HepG2 (cell line): Measurements from ENCODE around the gene EMID1. TPM values are rescaled to one million over a fixed set of nuclear protein-coding genes. Genes with fewer than 3 reads are reported as not detected.

Source experiments
- FOXK2 ChIP-seq: fragments of 450-650 bp; IDR thresholded peaks from 2 replicates; pipeline ENCODE4 v1.6.1; 2016
- KDM5B ChIP-seq: sonication (generic); formaldehyde crosslinking; IDR thresholded peaks from 2 replicates; pipeline ENCODE4 v1.4.0; 2020; ENCODE audit warnings: missing genetic modification reagents, mild to moderate bottlenecking, borderline replicate concordance
- MYC ChIP-seq: sonication (generic); formaldehyde crosslinking; IDR thresholded peaks from 2 replicates; pipeline ENCODE4 v1.9.0; 2021; ENCODE audit warnings: missing genetic modification reagents, borderline replicate concordance
- NKX3-1 ChIP-seq: sonication (generic); formaldehyde crosslinking; IDR thresholded peaks from 2 replicates; pipeline ENCODE4 v1.5.0; 2020; ENCODE audit warnings: missing genetic modification reagents
- RCOR2 ChIP-seq: IDR thresholded peaks from 2 replicates; pipeline ENCODE4 v1.6.1; 2016; ENCODE audit warnings: missing biosample characterization, missing genetic modification reagents
- TCF12 ChIP-seq, 2 experiments: fragments of 450-650 bp in 1 of 2; sonication (generic) in 1 of 2; formaldehyde crosslinking in 1 of 2; IDR thresholded peaks; 2 replicates each; pipeline versions ENCODE4 v1.6.1 to v1.8.0; 2017 to 2022; ENCODE audit warnings: antibody characterized with exemption in 1 of 2, mild to moderate bottlenecking in 1 of 2, missing genetic modification reagents in 1 of 2, moderate library complexity in 1 of 2
- ZFX ChIP-seq: sonication (generic); formaldehyde crosslinking; IDR thresholded peaks from 2 replicates; pipeline ENCODE4 v1.4.0; 2020; ENCODE audit warnings: mild to moderate bottlenecking, low read depth, missing genetic modification reagents, moderate library complexity
- ZKSCAN1 ChIP-seq: fragments of 150-350 bp; IDR thresholded peaks from 2 replicates; pipeline ENCODE4 v1.6.1; 2014; ENCODE audit warnings: low read length
- ZNF430 ChIP-seq: sonication (generic); formaldehyde crosslinking; IDR thresholded peaks from 2 replicates; pipeline ENCODE4 v1.9.0; 2021; ENCODE audit warnings: mild to moderate bottlenecking, missing genetic modification reagents
- ZNF616 ChIP-seq: sonication (generic); formaldehyde crosslinking; IDR thresholded peaks from 2 replicates; pipeline ENCODE4 v1.5.0; 2020; ENCODE audit warnings: low read depth, mild to moderate bottlenecking, missing genetic modification reagents
- polyA plus RNA-seq, 8 experiments: library from polyadenylated mRNA; depleted of rRNA in 3 of 8; stranded (reverse) in 7 of 8; unstranded in 1 of 8; fragments of >200 nt; fragmentation: Illumina TruSeq in 4 of 8; extraction: Trizol in 4 of 8; gene quantifications; 2 replicates each; pipeline versions ENCODE4 v1.2.1 to v1.2.3, GENCODE V29; 2011 to 2016; ENCODE audit warnings: low read depth in 4 of 8, missing spikeins in 1 of 8, mixed read lengths in 1 of 8; ENCODE audit not compliant: insufficient read depth in 1 of 8
- total RNA-seq, 5 experiments: library from RNA; depleted of rRNA; stranded (reverse); fragments of >200 nt; fragmentation: Illumina TruSeq; extraction: Trizol; gene quantifications; 2 replicates each; pipeline ENCODE4 v1.2.3, GENCODE V29; 2016; ENCODE audit warnings: low read depth in 1 of 5
- TF ChIP-seq, protein P1 (sequence below): sonication (generic); formaldehyde crosslinking; IDR thresholded peaks from 2 replicates; pipeline ENCODE4 v1.5.0; 2020; ENCODE audit warnings: missing genetic modification reagents
- TF ChIP-seq, protein P2 (sequence below): sonication (generic); formaldehyde crosslinking; IDR thresholded peaks from 2 replicates; pipeline ENCODE4 v1.4.0; 2020; ENCODE audit warnings: missing genetic modification reagents
- TF ChIP-seq, protein P3 (sequence below): sonication (generic); formaldehyde crosslinking; IDR thresholded peaks from 2 replicates; pipeline ENCODE4 v1.4.0; 2020; ENCODE audit warnings: missing genetic modification reagents
- TF ChIP-seq, protein P4 (sequence below): sonication (generic); IDR thresholded peaks from 2 replicates; pipeline ENCODE4 v1.6.1; 2016; ENCODE audit warnings: low read depth, borderline replicate concordance
- TF ChIP-seq, protein P5 (sequence below): sonication (generic); formaldehyde crosslinking; IDR thresholded peaks from 2 replicates; pipeline ENCODE4 v1.5.0; 2020; ENCODE audit warnings: mild to moderate bottlenecking, missing genetic modification reagents

EMID1 gene
- total and polyA plus RNA-seq, 2 of the 13 experiments (the other 11 are each of a cell fraction or from before 2014, with no cell fraction given): 0.45 to 0.82 TPM

DNA sequence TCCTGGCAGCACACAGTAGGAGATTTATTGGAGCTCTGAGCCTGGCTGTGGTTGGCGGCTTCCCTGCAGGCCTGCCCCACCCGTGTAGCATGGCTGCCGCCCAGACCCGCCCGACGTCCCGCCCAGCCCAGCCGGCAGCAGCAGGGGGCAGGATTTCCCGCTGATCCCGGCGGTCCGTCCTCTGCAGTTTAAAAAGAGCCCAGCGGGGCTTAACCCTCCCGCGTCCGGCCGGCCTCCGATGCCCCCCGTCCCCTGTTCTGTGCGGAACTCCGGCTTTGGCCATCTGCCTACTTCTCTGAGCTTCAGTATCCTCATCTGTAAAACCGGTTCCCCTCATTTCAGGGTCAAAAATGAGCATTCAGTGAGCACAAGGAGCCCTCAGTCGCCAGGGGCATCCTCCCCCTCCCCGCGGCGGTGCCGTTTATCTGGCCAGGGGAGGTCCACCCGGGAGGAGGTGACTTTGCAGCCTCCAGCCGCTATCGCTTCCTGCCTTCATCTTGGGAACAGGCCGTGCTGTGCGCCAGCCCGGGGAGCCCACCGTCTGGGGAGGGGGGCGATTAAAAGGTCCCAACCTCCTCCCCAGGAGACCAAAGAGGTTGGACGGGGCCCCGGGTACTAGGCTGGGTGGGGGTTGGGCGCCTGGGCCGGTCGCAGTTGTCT, 100.6 kb downstream of the EMID1 start, which contains the start of gene GAS2L1 (continued):
- TF ChIP-seq MYC (CRISPR knock-in tag) (peak; percentile 73; the same call in 1 of the 2 replicates), ZFX (peak; percentile 45; the same call in 1 of the 2 replicates), TCF12 (IDR thresholded peaks at IDR 0.05) (no peak), TCF12 (CRISPR knock-in tag; IDR thresholded peaks at IDR 0.05) (0 out of 2 replicates have a peak, but pooled peaks have one; percentile 41), RCOR2 (CRISPR knock-in tag) (0 out of 2 replicates have a peak, but pooled peaks have one; percentile 15), ZNF430 (no peak), FOXK2 (no peak), NKX3-1 (CRISPR knock-in tag) (no peak), ZKSCAN1 (no peak), KDM5B (CRISPR knock-in tag) (peak; percentile 71; the same call in 1 of the 2 replicates), ZNF616 (CRISPR knock-in tag) (no peak)
- TF ChIP-seq, protein P1, sequence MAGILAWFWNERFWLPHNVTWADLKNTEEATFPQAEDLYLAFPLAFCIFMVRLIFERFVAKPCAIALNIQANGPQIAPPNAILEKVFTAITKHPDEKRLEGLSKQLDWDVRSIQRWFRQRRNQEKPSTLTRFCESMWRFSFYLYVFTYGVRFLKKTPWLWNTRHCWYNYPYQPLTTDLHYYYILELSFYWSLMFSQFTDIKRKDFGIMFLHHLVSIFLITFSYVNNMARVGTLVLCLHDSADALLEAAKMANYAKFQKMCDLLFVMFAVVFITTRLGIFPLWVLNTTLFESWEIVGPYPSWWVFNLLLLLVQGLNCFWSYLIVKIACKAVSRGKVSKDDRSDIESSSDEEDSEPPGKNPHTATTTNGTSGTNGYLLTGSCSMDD (CRISPR knock-in tag): no peak
- TF ChIP-seq, protein P2, sequence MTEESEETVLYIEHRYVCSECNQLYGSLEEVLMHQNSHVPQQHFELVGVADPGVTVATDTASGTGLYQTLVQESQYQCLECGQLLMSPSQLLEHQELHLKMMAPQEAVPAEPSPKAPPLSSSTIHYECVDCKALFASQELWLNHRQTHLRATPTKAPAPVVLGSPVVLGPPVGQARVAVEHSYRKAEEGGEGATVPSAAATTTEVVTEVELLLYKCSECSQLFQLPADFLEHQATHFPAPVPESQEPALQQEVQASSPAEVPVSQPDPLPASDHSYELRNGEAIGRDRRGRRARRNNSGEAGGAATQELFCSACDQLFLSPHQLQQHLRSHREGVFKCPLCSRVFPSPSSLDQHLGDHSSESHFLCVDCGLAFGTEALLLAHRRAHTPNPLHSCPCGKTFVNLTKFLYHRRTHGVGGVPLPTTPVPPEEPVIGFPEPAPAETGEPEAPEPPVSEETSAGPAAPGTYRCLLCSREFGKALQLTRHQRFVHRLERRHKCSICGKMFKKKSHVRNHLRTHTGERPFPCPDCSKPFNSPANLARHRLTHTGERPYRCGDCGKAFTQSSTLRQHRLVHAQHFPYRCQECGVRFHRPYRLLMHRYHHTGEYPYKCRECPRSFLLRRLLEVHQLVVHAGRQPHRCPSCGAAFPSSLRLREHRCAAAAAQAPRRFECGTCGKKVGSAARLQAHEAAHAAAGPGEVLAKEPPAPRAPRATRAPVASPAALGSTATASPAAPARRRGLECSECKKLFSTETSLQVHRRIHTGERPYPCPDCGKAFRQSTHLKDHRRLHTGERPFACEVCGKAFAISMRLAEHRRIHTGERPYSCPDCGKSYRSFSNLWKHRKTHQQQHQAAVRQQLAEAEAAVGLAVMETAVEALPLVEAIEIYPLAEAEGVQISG (CRISPR knock-in tag): 0 out of 2 replicates have a peak, but pooled peaks have one; percentile 50
- TF ChIP-seq, protein P3, sequence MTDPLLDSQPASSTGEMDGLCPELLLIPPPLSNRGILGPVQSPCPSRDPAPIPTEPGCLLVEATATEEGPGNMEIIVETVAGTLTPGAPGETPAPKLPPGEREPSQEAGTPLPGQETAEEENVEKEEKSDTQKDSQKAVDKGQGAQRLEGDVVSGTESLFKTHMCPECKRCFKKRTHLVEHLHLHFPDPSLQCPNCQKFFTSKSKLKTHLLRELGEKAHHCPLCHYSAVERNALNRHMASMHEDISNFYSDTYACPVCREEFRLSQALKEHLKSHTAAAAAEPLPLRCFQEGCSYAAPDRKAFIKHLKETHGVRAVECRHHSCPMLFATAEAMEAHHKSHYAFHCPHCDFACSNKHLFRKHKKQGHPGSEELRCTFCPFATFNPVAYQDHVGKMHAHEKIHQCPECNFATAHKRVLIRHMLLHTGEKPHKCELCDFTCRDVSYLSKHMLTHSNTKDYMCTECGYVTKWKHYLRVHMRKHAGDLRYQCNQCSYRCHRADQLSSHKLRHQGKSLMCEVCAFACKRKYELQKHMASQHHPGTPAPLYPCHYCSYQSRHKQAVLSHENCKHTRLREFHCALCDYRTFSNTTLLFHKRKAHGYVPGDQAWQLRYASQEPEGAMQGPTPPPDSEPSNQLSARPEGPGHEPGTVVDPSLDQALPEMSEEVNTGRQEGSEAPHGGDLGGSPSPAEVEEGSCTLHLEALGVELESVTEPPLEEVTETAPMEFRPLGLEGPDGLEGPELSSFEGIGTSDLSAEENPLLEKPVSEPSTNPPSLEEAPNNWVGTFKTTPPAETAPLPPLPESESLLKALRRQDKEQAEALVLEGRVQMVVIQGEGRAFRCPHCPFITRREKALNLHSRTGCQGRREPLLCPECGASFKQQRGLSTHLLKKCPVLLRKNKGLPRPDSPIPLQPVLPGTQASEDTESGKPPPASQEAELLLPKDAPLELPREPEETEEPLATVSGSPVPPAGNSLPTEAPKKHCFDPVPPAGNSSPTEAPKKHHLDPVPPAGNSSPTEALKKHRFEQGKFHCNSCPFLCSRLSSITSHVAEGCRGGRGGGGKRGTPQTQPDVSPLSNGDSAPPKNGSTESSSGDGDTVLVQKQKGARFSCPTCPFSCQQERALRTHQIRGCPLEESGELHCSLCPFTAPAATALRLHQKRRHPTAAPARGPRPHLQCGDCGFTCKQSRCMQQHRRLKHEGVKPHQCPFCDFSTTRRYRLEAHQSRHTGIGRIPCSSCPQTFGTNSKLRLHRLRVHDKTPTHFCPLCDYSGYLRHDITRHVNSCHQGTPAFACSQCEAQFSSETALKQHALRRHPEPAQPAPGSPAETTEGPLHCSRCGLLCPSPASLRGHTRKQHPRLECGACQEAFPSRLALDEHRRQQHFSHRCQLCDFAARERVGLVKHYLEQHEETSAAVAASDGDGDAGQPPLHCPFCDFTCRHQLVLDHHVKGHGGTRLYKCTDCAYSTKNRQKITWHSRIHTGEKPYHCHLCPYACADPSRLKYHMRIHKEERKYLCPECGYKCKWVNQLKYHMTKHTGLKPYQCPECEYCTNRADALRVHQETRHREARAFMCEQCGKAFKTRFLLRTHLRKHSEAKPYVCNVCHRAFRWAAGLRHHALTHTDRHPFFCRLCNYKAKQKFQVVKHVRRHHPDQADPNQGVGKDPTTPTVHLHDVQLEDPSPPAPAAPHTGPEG (CRISPR knock-in tag): 0 out of 2 replicates have a peak, but pooled peaks have one; percentile 5
- TF ChIP-seq, protein P4, sequence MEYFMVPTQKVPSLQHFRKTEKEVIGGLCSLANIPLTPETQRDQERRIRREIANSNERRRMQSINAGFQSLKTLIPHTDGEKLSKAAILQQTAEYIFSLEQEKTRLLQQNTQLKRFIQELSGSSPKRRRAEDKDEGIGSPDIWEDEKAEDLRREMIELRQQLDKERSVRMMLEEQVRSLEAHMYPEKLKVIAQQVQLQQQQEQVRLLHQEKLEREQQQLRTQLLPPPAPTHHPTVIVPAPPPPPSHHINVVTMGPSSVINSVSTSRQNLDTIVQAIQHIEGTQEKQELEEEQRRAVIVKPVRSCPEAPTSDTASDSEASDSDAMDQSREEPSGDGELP: peak; percentile 41; the same call in 1 of the 2 replicates
- TF ChIP-seq, protein P5, sequence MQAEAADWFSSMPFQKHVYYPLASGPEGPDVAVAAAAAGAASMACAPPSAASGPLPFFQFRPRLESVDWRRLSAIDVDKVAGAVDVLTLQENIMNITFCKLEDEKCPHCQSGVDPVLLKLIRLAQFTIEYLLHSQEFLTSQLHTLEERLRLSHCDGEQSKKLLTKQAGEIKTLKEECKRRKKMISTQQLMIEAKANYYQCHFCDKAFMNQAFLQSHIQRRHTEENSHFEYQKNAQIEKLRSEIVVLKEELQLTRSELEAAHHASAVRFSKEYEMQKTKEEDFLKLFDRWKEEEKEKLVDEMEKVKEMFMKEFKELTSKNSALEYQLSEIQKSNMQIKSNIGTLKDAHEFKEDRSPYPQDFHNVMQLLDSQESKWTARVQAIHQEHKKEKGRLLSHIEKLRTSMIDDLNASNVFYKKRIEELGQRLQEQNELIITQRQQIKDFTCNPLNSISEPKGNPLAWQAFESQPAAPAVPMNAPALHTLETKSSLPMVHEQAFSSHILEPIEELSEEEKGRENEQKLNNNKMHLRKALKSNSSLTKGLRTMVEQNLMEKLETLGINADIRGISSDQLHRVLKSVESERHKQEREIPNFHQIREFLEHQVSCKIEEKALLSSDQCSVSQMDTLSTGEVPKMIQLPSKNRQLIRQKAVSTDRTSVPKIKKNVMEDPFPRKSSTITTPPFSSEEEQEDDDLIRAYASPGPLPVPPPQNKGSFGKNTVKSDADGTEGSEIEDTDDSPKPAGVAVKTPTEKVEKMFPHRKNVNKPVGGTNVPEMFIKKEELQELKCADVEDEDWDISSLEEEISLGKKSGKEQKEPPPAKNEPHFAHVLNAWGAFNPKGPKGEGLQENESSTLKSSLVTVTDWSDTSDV (CRISPR knock-in tag): no peak
